Measurements from ENCODE around the gene UBE2R2. TPM values are rescaled to one million over a fixed set of nuclear protein-coding genes. Genes with fewer than 3 reads are reported as not detected.

Gene UBE2R2
- total and polyA plus RNA-seq, 2 donors (not counting 3 experiments of a cell fraction or from before 2014, with no cell fraction given), result 23.9 to 54.3 TPM

DNA sequence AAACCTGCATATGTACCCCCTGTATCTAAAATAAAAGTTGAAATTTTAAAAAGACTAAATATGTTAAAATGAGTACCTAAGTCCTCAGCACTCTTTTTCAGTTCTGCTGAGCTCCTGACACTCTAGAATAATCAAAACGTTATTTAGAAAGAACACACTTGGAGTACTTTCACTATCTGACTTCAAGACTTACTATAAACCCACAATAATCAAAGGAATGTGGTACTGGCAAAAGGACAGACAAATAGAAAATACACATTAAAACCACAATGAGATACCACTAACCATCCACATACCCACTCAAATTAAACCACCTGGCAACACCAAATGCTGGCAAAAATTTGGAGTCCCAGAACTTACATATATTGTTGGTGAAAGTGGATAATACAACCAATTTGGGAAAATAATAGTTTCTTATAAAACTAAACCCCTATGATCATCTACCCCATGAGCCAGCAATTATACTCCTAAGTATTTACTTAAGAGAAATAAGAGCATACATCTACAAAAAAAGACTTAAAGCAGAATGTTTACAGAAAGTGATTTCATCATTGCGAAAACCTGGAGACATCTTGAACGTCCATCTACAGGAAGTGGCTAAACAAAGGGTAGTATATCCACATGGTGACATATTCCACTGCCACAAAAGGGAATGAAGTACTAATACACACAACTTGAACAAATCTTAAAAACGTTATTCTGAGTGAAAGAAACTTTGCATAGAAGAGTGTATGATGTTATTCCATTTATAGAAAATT is 34.4 kb upstream of the UBE2R2 start:
- H3K9me3 ChIP-seq (replicated peaks; ENCODE audit: control insufficient read depth, insufficient read depth, low read length), result no peaks in the 10 kb centered on the region
- no peaks in the 10 kb centered on the region for H3K79me2 ChIP-seq (ENCODE audit: control insufficient read depth, insufficient read depth, low read length)
- H3K4me3 ChIP-seq (replicated peaks in 1 of 3; ENCODE audit: insufficient read depth in 1 of 3, low read depth in 1 of 3, low read length in 3 of 3), result no peak overlapping the region
- no peaks in the 10 kb centered on the region for H4K20me1 ChIP-seq (replicated peaks; ENCODE audit: control insufficient read depth, extremely low read depth, insufficient read depth, low read length)
- ChIA-PET POLR2A (no interaction called here), CTCF (interaction anchor here (1.0 kb wide), 1 partner anchor 45 kb away, joined by 3 read pairs; no protein-coding TSS in a partner anchor)
- H3K4me1 ChIP-seq (ENCODE audit: control insufficient read depth, extremely low read depth, insufficient read depth, low read length), result no peaks in the 10 kb centered on the region
- H3K27me3 ChIP-seq (ENCODE audit: control insufficient read depth in 2 of 2, insufficient read depth in 2 of 2, low read length in 2 of 2), result no peaks in the 10 kb centered on the region
- H3K4me2 ChIP-seq (ENCODE audit: insufficient read depth, low read length), result no peak overlapping the region
- no peak overlapping the region for H3K9ac ChIP-seq (replicated peaks; ENCODE audit: extremely low read depth, insufficient read depth, low read length)
- no TSS peak for BruUV-seq (replicated peaks)
- no peak for FAIRE-seq
- DNase-seq (ENCODE audit: low read depth, low spot score), result peak; percentile 38
- no peak overlapping the region for H2AFZ ChIP-seq (ENCODE audit: low read depth, low read length)
- dilution Hi-C loops (cut with MboI; ENCODE audit: extremely low pct_ligation_motif_present, low sequenced_read_pairs), result no loop called here
- intact Hi-C loops (cut with micrococcal nuclease), result no loop called here
- H3K36me3 ChIP-seq (ENCODE audit: control insufficient read depth in 2 of 2, extremely low read depth in 1 of 2, insufficient read depth in 2 of 2, low read length in 2 of 2), result no peaks in the 10 kb centered on the region
- no peak overlapping the region for H3K27ac ChIP-seq (ENCODE audit: insufficient read depth, low read depth, low read length)
- H3K9me1 ChIP-seq (replicated peaks; ENCODE audit: control insufficient read depth, extremely low read depth, insufficient read depth, low read length), result no peaks in the 10 kb centered on the region
- no peak for TF ChIP-seq POLR2AphosphoS5 (IDR thresholded peaks at IDR 0.05; ENCODE audit: insufficient read depth, low read depth, low read length)
- no peak for TF ChIP-seq FOS (IDR thresholded peaks at IDR 0.05; ENCODE audit: borderline replicate concordance, insufficient read depth, low read length)
- TF ChIP-seq, protein P1, sequence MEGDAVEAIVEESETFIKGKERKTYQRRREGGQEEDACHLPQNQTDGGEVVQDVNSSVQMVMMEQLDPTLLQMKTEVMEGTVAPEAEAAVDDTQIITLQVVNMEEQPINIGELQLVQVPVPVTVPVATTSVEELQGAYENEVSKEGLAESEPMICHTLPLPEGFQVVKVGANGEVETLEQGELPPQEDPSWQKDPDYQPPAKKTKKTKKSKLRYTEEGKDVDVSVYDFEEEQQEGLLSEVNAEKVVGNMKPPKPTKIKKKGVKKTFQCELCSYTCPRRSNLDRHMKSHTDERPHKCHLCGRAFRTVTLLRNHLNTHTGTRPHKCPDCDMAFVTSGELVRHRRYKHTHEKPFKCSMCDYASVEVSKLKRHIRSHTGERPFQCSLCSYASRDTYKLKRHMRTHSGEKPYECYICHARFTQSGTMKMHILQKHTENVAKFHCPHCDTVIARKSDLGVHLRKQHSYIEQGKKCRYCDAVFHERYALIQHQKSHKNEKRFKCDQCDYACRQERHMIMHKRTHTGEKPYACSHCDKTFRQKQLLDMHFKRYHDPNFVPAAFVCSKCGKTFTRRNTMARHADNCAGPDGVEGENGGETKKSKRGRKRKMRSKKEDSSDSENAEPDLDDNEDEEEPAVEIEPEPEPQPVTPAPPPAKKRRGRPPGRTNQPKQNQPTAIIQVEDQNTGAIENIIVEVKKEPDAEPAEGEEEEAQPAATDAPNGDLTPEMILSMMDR (IDR thresholded peaks at IDR 0.05; ENCODE audit: extremely low read depth in 1 of 2, insufficient read depth in 1 of 2, low read depth in 1 of 2, low read length in 2 of 2), result no peak
- TF ChIP-seq, protein P2, sequence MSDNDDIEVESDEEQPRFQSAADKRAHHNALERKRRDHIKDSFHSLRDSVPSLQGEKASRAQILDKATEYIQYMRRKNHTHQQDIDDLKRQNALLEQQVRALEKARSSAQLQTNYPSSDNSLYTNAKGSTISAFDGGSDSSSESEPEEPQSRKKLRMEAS (IDR thresholded peaks at IDR 0.05; ENCODE audit: insufficient read depth, insufficient read length), result no peak
- TF ChIP-seq MYC (IDR thresholded peaks at IDR 0.05; ENCODE audit: low read depth, low read length), result no peak
